T-helper 17 cell (primary cell): ENCODE measurements around the gene C4orf50. TPM values are rescaled to one million over a fixed set of nuclear protein-coding genes. Genes with fewer than 3 reads are reported as not detected.

Experiments
- ATAC-seq: fragments of 150-1000 bp; cut with Tn5 transposase; 2 replicates; pipeline ENCODE4 v1.10.0; 2021; ENCODE audit warnings: mild to moderate bottlenecking, moderate library complexity
- DNase-seq, 3 donors: peaks; one replicate each; pipeline versions ENCODE4 v3.0.0 to v3.0.0-alpha.2; 2020 to 2021
- H3K9me3 ChIP-seq: one replicate; pipeline ENCODE4 v1.7.0; 2013; ENCODE audit warnings: low read length, mild to moderate bottlenecking; ENCODE audit not compliant: control insufficient read depth, poor library complexity, severe bottlenecking
- H3K27ac Mint-ChIP-seq: one replicate; pipeline ENCODE4 v1.8.0; 2022; ENCODE audit warnings: mild to moderate bottlenecking, moderate library complexity, mixed read lengths
- H3K27me3 Mint-ChIP-seq: one replicate; pipeline ENCODE4 v1.8.0; 2022; ENCODE audit warnings: mixed read lengths
- H3K36me3 Mint-ChIP-seq: one replicate; pipeline ENCODE4 v1.8.0; 2022; ENCODE audit warnings: low read depth, mixed read lengths
- H3K4me1 Mint-ChIP-seq: one replicate; pipeline ENCODE4 v1.8.0; 2022; ENCODE audit warnings: mild to moderate bottlenecking, mixed read lengths
- H3K4me3 Mint-ChIP-seq: one replicate; pipeline ENCODE4 v1.8.0; 2022; ENCODE audit warnings: mild to moderate bottlenecking, moderate library complexity, mixed read lengths
- total RNA-seq, 4 donors: library from RNA in 2 of 4; stranded (reverse) in 2 of 4; gene quantifications; one replicate each; pipeline ENCODE4 v1.2.3 and lab custom pipeline; 2022 to 2026

C4orf50 gene
- total RNA-seq, 2 donors from 2014 or later, result 0.87 to 2.3 TPM

- Mint-ChIP-seq H3K27me3 (no peaks in the 10 kb centered on the region), H3K27ac (no peak overlapping the region), H3K4me3 (no peak overlapping the region), H3K36me3 (no peaks in the 10 kb centered on the region), H3K4me1 (peaks cover 4% of the 10 kb centered on the region)
- ATAC-seq (no peak), DNase-seq (no peak)
- H3K9me3 ChIP-seq, result no peaks in the 10 kb centered on the region
Measured at GRCh38 chr4:6052679-6053078, 34.4 kb upstream of the C4orf50 start.

- ATAC-seq (no peak), DNase-seq (no peak)
- Mint-ChIP-seq H3K4me1 (peaks cover 4% of the 10 kb centered on the region), H3K27ac (no peak overlapping the region), H3K36me3 (no peaks in the 10 kb centered on the region), H3K27me3 (no peaks in the 10 kb centered on the region), H3K4me3 (no peak overlapping the region)
- H3K9me3 ChIP-seq, result no peaks in the 10 kb centered on the region
Measured at GRCh38 chr4:6050551-6050950, 32.3 kb upstream of the C4orf50 start.

GRCh38 chr4:6049985-6050384, 31.8 kb upstream of the C4orf50 start:
- H3K36me3 Mint-ChIP-seq, result peaks cover 2% of the 10 kb centered on the region
- no peak overlapping the region for H3K27ac Mint-ChIP-seq
- peaks cover 4% of the 10 kb centered on the region for H3K4me1 Mint-ChIP-seq
- peaks cover 5% of the 10 kb centered on the region for H3K27me3 Mint-ChIP-seq
- ATAC-seq, result no peak
- no peak for DNase-seq
- H3K9me3 ChIP-seq, result no peaks in the 10 kb centered on the region
- no peak overlapping the region for H3K4me3 Mint-ChIP-seq

GRCh38 chr4:6049278-6049677, 31.0 kb upstream of the C4orf50 start:
- Mint-ChIP-seq H3K27ac (peak overlapping the region; percentile 57), H3K36me3 (peaks cover 2% of the 10 kb centered on the region), H3K4me3 (no peak overlapping the region), H3K27me3 (peaks cover 9% of the 10 kb centered on the region), H3K4me1 (peaks cover 4% of the 10 kb centered on the region)
- ATAC-seq (no peak), DNase-seq (no peak)
- no peaks in the 10 kb centered on the region for H3K9me3 ChIP-seq

GRCh38 chr4:6048537-6048936, 30.3 kb upstream of the C4orf50 start:
- H3K4me1 Mint-ChIP-seq, result peaks cover 2% of the 10 kb centered on the region
- ATAC-seq, result no peak

GRCh38 chr4:6047130-6047673, 29.0 kb upstream of the C4orf50 start:
- Mint-ChIP-seq H3K36me3 (peaks cover 2% of the 10 kb centered on the region), H3K4me1 (peaks cover 2% of the 10 kb centered on the region), H3K27ac (no peak overlapping the region), H3K27me3 (peaks cover 24% of the 10 kb centered on the region), H3K4me3 (no peak overlapping the region)
- DNase-seq (no peak), ATAC-seq (no peak)
- no peaks in the 10 kb centered on the region for H3K9me3 ChIP-seq

More at GRCh38 chr4:6048537-6048936, 30.3 kb upstream of the C4orf50 start:
- Mint-ChIP-seq H3K27ac (peak overlapping the region; percentile 57), H3K36me3 (peaks cover 2% of the 10 kb centered on the region), H3K27me3 (peaks cover 17% of the 10 kb centered on the region), H3K4me3 (no peak overlapping the region)
- H3K9me3 ChIP-seq, result no peaks in the 10 kb centered on the region
- DNase-seq, result no peak

GRCh38 chr4:6046526-6047129, 28.4 kb upstream of the C4orf50 start:
- H3K27me3 Mint-ChIP-seq, result peaks cover 29% of the 10 kb centered on the region
- no peak overlapping the region for H3K27ac Mint-ChIP-seq
- ATAC-seq (no peak), DNase-seq (no peak)
- peaks cover 2% of the 10 kb centered on the region for H3K4me1 Mint-ChIP-seq
- no peaks in the 10 kb centered on the region for H3K9me3 ChIP-seq
- H3K4me3 Mint-ChIP-seq, result no peak overlapping the region
- peaks cover 2% of the 10 kb centered on the region for H3K36me3 Mint-ChIP-seq

- Mint-ChIP-seq H3K27ac (no peak overlapping the region), H3K4me1 (peaks cover 2% of the 10 kb centered on the region), H3K4me3 (no peak overlapping the region), H3K27me3 (peaks cover 36% of the 10 kb centered on the region), H3K36me3 (peaks cover 2% of the 10 kb centered on the region)
- ATAC-seq, result no peak
- no peak for DNase-seq
- H3K9me3 ChIP-seq, result no peaks in the 10 kb centered on the region
Measured at GRCh38 chr4:6044805-6045204, 26.6 kb upstream of the C4orf50 start.

- DNase-seq (no peak), ATAC-seq (no peak)
- Mint-ChIP-seq H3K36me3 (peaks cover 2% of the 10 kb centered on the region), H3K27ac (no peak overlapping the region), H3K4me1 (peaks cover 2% of the 10 kb centered on the region), H3K4me3 (no peak overlapping the region), H3K27me3 (peaks cover 36% of the 10 kb centered on the region)
- no peaks in the 10 kb centered on the region for H3K9me3 ChIP-seq
Measured at GRCh38 chr4:6044276-6044675, 26.0 kb upstream of the C4orf50 start.

- H3K27ac Mint-ChIP-seq, result no peak overlapping the region
- H3K4me3 Mint-ChIP-seq, result no peak overlapping the region
- H3K4me1 Mint-ChIP-seq, result peaks cover 2% of the 10 kb centered on the region
- peaks cover 2% of the 10 kb centered on the region for H3K36me3 Mint-ChIP-seq
- no peak for DNase-seq
- H3K27me3 Mint-ChIP-seq, result peaks cover 36% of the 10 kb centered on the region
- no peak for ATAC-seq
- H3K9me3 ChIP-seq, result no peaks in the 10 kb centered on the region
Measured at GRCh38 chr4:6043843-6044242, 25.6 kb upstream of the C4orf50 start.

GRCh38 chr4:6043188-6043587, 25.0 kb upstream of the C4orf50 start:
- peaks cover 36% of the 10 kb centered on the region for H3K27me3 Mint-ChIP-seq
- DNase-seq (no peak), ATAC-seq (no peak)
- no peaks in the 10 kb centered on the region for H3K9me3 ChIP-seq
- H3K27ac Mint-ChIP-seq, result no peak overlapping the region
- H3K4me1 Mint-ChIP-seq, result peaks cover 2% of the 10 kb centered on the region
- peaks cover 2% of the 10 kb centered on the region for H3K36me3 Mint-ChIP-seq
- H3K4me3 Mint-ChIP-seq, result no peak overlapping the region

- H3K27me3 Mint-ChIP-seq, result peaks cover 36% of the 10 kb centered on the region
- ATAC-seq (no peak), DNase-seq (no peak)
Measured at GRCh38 chr4:6042293-6043063, 24.2 kb upstream of the C4orf50 start.

GRCh38 chr4:6041800-6042199, 23.6 kb upstream of the C4orf50 start:
- no peak overlapping the region for H3K27ac Mint-ChIP-seq
- H3K4me1 Mint-ChIP-seq, result no peaks in the 10 kb centered on the region
- peaks cover 2% of the 10 kb centered on the region for H3K36me3 Mint-ChIP-seq
- no peaks in the 10 kb centered on the region for H3K9me3 ChIP-seq
- DNase-seq (no peak), ATAC-seq (no peak)
- H3K4me3 Mint-ChIP-seq, result no peak overlapping the region
- peaks cover 36% of the 10 kb centered on the region for H3K27me3 Mint-ChIP-seq

More at GRCh38 chr4:6042293-6043063, 24.2 kb upstream of the C4orf50 start:
- no peaks in the 10 kb centered on the region for H3K9me3 ChIP-seq
- Mint-ChIP-seq H3K36me3 (peaks cover 2% of the 10 kb centered on the region), H3K4me1 (no peaks in the 10 kb centered on the region), H3K27ac (no peak overlapping the region), H3K4me3 (no peak overlapping the region)
